HTERT RPE-1 (cell line): ENCODE results near the gene PDRG1.

ENCODE experiments used
- in situ Hi-C: fragments of 300-500 bp; cut with MboI; formaldehyde crosslinking; loops from 4 replicates; pipeline ENCODE4 v1.14.3; 2020; ENCODE audit warnings: low sequenced_read_pairs

Gene PDRG1

GRCh38 chr20:31909253-31910070 lies 42.4 kb downstream of the PDRG1 start:
- in situ Hi-C loops = no loop called here

DNA sequence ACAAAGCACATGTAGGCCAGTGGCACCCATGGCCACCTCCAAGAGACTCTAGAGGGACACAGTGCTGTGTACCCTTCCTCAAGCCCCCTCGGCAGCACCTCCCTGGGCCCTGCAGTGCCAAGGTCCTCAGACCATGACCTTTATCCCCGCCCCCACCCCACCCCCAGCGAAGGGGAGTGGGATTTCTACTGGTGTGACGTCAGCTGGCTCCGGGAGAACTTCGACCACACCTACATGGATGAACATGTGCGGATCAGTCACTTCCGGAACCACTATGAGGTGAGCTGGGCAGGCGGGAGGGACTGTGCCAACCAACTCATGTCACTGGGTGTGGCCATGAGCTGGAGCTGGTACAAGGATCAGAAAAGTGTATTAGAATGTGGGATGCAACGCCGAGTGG lies 43.4 kb downstream of the PDRG1 start:
- in situ Hi-C loops = no loop called here

GRCh38 chr20:31908016-31908415 lies 43.8 kb downstream of the PDRG1 start:
- in situ Hi-C loops = no loop called here

GRCh38 chr20:31907046-31907445 lies 44.8 kb downstream of the PDRG1 start:
- in situ Hi-C loops = no loop called here

DNA sequence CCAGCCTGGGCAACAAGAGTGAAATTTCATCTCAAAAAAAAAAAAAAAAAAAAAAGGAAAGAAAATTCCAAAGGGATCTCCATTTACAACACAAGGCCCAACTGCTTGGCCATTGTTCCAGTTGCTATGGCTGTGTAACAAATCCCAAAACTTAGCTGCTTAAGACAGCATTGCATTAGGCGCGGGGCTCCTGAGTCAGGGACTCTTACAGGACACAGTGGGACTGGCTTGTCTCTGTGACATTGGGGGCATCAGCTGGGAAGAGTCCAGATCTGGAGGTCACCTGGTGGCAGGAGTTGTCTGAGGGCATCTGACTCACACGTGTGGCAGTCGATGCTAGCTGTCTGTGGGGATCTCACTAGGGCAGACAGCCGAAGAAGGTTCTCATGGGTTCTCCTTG lies 45.8 kb downstream of the PDRG1 start:
- in situ Hi-C loops = no loop called here

DNA sequence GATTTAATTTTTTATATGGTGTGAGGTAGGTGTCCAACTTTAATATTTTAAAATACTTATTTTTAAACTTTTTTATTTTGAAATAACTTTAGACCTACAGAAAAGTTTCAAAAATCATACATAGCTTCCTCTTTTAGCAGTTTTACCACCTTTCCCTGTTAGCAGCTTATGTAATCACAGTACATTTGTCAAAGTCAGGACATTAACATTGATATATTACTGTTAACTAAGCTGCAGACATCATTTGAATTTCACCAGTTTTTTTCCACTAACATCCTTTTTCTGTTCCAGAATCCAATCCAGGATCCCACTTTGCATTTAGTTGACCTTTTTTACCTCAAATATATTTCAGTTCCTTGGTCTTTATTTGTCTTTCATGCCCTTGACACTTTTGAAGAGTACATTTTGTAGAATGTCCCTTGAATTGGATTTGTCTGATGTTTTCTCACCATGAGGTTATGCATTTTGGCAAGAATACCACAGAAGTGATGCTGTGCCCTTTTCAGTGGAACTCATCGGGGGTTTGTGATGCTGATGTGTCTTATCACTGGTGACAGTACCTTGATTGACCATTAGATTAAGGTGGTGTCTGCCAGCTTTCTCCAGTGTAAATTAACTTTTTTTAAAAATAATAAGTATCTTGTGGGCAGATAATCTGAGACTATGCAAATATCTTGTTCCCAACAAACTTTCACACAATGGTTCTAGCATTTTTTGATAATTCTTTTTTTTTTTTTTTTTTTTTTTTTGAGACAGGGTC lies 48.0 kb downstream of the PDRG1 start:
- in situ Hi-C loops = no loop called here

GRCh38 chr20:31901615-31902014 lies 50.2 kb downstream of the PDRG1 start:
- in situ Hi-C loops = no loop called here

GRCh38 chr20:31897541-31897940 lies 54.3 kb downstream of the PDRG1 start:
- in situ Hi-C loops = no loop called here

DNA sequence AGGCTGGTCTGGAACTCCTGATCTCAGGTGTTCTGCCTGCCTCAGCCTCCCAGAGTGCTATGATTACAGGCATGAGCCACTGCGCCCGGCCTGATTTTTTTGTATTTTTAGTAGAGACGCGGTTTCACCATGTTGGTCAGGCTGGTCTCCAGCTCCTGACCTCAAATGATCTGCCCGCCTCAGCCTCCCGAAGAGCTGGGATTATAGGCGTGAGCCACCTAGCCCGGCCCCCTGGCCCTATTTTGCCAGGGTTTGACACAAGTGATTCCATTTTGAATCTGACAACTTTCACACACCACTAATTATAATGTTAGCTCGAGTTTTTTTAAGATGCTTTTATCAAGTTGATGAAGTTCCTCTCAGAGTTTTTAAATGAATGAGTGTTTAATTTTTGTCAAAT lies 55.8 kb downstream of the PDRG1 start:
- in situ Hi-C loops = no loop called here

- in situ Hi-C loops = no loop called here
These were observed 56.7 kb downstream of the PDRG1 start for GRCh38 chr20:31894980-31895675.
